GM18499 (cell line): ENCODE results near the gene EPB41L1.

Experiments
- ATAC-seq: cut with Tn5 transposase; IDR thresholded peaks from one replicate; pipeline ENCODE4 v1.9.1; 2021; ENCODE audit warnings: moderate number of reproducible peaks; ENCODE audit not compliant: insufficient read depth, unreplicated experiment

Gene EPB41L1

GRCh38 chr20:36154700-36155628 lies at the start of gene EPB41L1:
TSS of gene EPB41L1 (plus strand) at chr20:36154740. CDS start at chr20:36173778, 19,038 bp downstream.
- ATAC-seq = no peak

GRCh38 chr20:36104856-36105255 lies 49.7 kb upstream of the EPB41L1 start:
- no peak for ATAC-seq

GRCh38 chr20:36105711-36106226 lies 48.8 kb upstream of the EPB41L1 start:
- ATAC-seq = no peak

GRCh38 chr20:36106606-36107005 lies 47.9 kb upstream of the EPB41L1 start:
- no peak for ATAC-seq

- no peak for ATAC-seq
Observed at GRCh38 chr20:36107881-36108280, 46.7 kb upstream of the EPB41L1 start.

- no peak for ATAC-seq
Observed at GRCh38 chr20:36109251-36109947, 45.1 kb upstream of the EPB41L1 start.

GRCh38 chr20:36110994-36111393 lies 43.5 kb upstream of the EPB41L1 start:
- no peak for ATAC-seq

GRCh38 chr20:36112112-36112511 lies 42.4 kb upstream of the EPB41L1 start:
- ATAC-seq = no peak

- ATAC-seq = no peak
Observed at GRCh38 chr20:36113036-36113435, 41.5 kb upstream of the EPB41L1 start.

GRCh38 chr20:36113566-36114250 lies 40.8 kb upstream of the EPB41L1 start:
- ATAC-seq = no peak

- no peak for ATAC-seq
Observed at GRCh38 chr20:36114707-36115106, 39.8 kb upstream of the EPB41L1 start.

GRCh38 chr20:36115925-36116324 lies 38.6 kb upstream of the EPB41L1 start:
- ATAC-seq = no peak

- ATAC-seq = no peak
Observed at GRCh38 chr20:36116807-36117441, 37.6 kb upstream of the EPB41L1 start.

GRCh38 chr20:36117638-36118037 lies 36.9 kb upstream of the EPB41L1 start:
- ATAC-seq = no peak

GRCh38 chr20:36118371-36118770 lies 36.2 kb upstream of the EPB41L1 start:
- no peak for ATAC-seq

GRCh38 chr20:36119537-36119936 lies 35.0 kb upstream of the EPB41L1 start:
- ATAC-seq = no peak

- ATAC-seq = no peak
Observed at GRCh38 chr20:36120241-36120640, 34.3 kb upstream of the EPB41L1 start.

GRCh38 chr20:36120991-36121390 lies 33.5 kb upstream of the EPB41L1 start:
- ATAC-seq = no peak

- no peak for ATAC-seq
Observed at GRCh38 chr20:36121981-36122930, 32.3 kb upstream of the EPB41L1 start.
